AG08396 (cell line): ENCODE measurements around the gene MRM3.
"Not testable (repeated sequence)": the region's sequence is repeated elsewhere in the genome, so short reads cannot be mapped to it uniquely, and the experiment has no call there.

Experiments
- DNase-seq: peaks from one replicate; pipeline ENCODE4 v3.0.0; 2012; ENCODE audit warnings: low spot score, mixed read lengths

MRM3 gene

GRCh38 chr17:796609-797008 is 14.5 kb downstream of the MRM3 start:
- no peak for DNase-seq

- DNase-seq = no peak
Measured at GRCh38 chr17:797236-797840, 15.2 kb downstream of the MRM3 start.

GRCh38 chr17:798246-798645 is 16.1 kb downstream of the MRM3 start:
- DNase-seq = no peak

- DNase-seq = no peak
Measured at GRCh38 chr17:799261-799660, 17.1 kb downstream of the MRM3 start.

GRCh38 chr17:800446-801242 is 18.5 kb downstream of the MRM3 start:
- no peak for DNase-seq

GRCh38 chr17:801660-802059 is 19.5 kb downstream of the MRM3 start:
- no peak for DNase-seq

- DNase-seq = no peak
Measured at GRCh38 chr17:802481-802880, 20.3 kb downstream of the MRM3 start.

- DNase-seq = no peak
Measured at GRCh38 chr17:802901-803881, 21.0 kb downstream of the MRM3 start.

- DNase-seq = no peak
Measured at GRCh38 chr17:804541-805435, 22.6 kb downstream of the MRM3 start.

- not testable (repeated sequence) for DNase-seq
Measured at GRCh38 chr17:805886-806285, 23.7 kb downstream of the MRM3 start.

GRCh38 chr17:806346-806745 is 24.2 kb downstream of the MRM3 start:
- no peak for DNase-seq

- no peak for DNase-seq
Measured at GRCh38 chr17:806781-807522, 24.8 kb downstream of the MRM3 start.

- no peak for DNase-seq
Measured at GRCh38 chr17:807523-808294, 25.6 kb downstream of the MRM3 start.

- DNase-seq = no peak
Measured at GRCh38 chr17:811051-811784, 29.1 kb downstream of the MRM3 start.

- no peak for DNase-seq
Measured at GRCh38 chr17:812638-813204, 30.6 kb downstream of the MRM3 start.

- no peak for DNase-seq
Measured at GRCh38 chr17:814371-814770, 32.2 kb downstream of the MRM3 start.

- no peak for DNase-seq
Measured at GRCh38 chr17:819251-819650, 37.1 kb downstream of the MRM3 start.

GRCh38 chr17:823501-823902 is 41.3 kb downstream of the MRM3 start:
- DNase-seq = no peak

- DNase-seq = no peak
Measured at GRCh38 chr17:824378-824777, 42.2 kb downstream of the MRM3 start.
